ENCODE data around the gene RASGEF1B.
"Not testable (repeated sequence)": the region's sequence is repeated elsewhere in the genome, so short reads cannot be mapped to it uniquely, and the experiment has no call there.

RASGEF1B gene

DNA sequence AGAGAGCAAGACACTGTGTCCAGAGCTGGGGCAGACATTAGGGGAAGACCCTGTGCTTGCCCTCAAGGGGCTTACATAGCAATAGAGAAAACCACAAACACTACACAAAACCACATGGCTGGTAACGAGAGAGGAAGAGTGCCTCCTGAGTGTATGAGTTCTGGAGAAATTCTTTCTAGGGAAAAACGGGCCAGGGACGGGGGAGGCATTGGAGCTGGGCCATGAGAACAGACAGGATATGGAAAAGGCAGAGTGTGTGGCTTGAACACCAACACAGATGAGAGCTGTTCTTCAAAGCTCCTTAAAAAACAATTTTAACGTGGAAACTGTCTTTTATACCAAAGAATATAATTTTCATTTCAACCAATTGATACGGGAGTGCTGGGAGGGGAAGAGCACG is 42.7 kb downstream of the RASGEF1B start:
- no peak for DNase-seq

DNA sequence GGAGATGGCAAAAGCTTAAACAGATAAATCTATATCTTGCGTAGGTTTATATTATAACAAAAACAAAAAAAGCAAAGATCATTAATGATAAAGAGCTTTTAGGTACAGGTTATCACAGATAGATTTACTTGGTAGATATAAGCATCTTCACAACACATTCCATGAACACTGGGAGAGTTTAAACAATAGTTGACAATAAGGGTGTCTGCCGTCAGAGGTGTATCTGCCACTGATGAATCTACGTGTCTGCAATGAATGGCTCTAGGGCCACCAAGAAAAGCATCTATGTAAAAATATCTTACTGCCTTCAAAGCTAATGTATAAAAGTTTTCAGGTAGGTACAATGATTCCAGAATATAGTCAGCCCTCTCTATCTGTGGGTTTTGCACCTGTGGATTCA is 43.7 kb downstream of the RASGEF1B start:
- no peak for DNase-seq

GRCh38 chr4:81427344-81427821 is 44.3 kb downstream of the RASGEF1B start:
- no peak for DNase-seq

DNA sequence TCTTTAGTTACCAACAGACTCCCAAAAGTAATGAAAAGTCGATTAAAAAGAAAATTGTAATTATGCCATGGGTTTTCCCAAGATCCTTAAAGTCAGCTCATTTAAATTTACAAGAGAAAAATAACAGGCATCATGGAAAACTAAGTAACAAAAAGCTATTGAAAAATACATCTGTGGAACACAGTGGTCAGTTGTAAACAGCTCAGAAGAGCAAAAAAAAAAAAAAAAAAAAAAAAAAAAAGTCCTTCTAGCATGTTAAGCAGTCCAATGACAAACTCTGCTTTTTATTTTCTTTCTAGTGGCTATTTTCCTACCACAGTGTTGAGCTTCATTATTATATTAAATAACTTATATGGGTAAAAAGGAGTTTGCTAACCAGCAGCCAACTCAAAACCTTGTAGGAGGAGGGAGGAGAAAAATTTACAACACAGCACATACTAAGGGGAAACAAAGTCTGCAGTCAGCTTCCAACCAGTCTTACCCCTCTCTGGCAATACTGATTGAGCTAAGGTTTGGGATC is 44.9 kb downstream of the RASGEF1B start:
- no peak for DNase-seq

DNA sequence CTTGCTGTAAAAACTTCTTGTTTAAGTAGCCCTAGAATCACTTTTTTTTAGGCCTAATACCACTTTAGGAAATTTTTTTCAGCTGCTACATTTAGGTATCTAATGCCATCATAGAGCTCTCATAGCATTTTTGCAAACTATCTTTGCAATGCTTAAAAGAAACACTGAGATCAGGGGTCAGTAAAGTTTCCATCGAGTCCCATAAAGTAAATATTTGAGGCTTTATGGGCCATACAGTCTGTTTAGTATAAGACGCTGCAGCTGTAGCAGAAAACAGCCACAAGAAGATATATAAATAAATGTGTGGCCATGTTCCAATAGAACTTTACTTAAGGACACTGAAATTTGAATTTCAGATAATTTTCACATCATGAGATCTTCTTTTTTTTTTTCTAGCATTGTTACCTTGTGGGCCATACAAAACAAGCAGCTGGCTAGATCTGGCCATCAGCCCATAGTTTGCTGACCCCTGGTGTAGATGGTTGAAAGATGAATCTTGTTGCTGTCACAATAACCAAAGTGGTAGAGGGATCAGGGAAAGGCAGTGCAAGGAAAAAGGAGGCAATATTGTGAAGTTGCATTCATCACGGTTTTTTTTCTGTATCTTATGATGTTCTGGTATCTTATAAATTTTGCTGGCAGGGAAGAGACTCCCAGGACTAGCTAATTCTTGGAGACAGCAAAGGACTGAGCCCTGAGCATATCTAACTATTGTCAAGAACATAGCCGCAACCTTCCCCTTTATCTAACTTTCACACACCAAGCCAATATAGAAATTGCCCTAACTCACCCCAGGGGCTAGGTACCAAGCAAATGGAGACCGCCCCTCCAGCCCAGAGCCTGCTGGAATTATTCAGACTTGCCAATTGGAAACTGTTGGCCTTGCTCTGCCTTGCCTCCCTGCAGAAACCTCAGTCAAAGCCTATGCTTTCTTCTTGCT is 46.6 kb downstream of the RASGEF1B start:
- no peak for DNase-seq

DNA sequence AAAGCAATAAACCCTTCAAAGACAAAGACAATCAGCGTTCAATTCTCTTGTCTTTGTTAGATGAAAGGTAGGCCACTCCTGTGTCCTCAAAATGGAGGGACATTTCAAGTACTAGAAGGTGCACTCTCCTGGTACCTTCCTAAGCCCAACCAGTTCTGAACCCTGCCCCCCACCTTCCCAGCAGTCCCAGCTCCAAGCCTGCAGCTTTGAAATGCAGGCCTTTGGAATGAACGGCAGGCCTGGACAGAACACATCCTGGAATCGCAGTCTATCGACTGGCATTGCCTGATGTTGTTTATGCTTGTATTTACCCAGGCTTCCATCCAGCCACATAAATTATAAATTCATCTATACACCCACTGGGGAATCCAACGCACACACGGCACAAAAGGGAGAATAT is 47.4 kb downstream of the RASGEF1B start:
- no peak for DNase-seq

- no peak for DNase-seq
Measured at GRCh38 chr4:81422595-81422994, 49.1 kb downstream of the RASGEF1B start.

DNA sequence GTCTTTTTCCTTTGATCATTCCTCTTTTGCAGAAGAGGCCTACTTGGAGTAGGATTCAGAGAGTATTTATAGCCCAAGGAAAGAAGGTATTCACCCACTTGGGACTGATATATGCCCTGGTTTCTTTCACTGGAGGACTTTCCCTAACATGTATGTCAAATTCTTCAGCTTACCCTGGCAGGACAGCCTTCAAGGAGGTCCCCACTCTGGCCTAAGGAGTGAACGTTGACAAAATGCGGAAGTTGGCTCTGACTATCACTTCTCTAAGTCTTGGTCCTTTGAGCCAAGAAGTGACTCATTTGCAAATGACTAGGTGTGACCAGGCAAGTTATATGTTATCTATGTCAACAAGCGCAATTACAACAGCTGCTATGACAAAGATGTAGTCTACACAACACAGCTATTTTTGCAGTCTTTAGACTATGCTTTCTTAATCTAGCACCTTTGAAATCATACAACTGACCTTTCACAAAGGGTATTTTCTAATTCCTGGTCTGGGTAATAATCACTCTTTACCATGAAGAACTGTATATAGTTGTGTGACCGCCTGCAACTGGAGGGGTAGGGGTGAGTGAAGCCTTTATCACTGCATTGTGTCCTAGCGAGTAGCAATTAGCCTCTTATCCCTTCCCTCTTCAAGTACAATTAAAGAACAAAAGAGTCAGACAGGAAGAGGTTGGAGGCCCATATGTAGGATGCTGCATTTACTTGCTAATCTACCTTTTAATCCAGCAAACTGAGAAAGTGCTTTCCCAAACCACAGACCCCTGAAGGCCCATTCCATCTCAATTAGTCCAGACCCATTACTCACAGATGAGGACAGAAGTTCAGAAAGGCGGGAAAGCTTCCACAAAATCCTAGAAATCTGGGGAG is 50.1 kb downstream of the RASGEF1B start:
- DNase-seq: no peak

- DNase-seq: no peak
Measured at GRCh38 chr4:81418572-81418971, 53.1 kb downstream of the RASGEF1B start.

GRCh38 chr4:81412946-81413495 is 58.7 kb downstream of the RASGEF1B start:
- DNase-seq: no peak

DNA sequence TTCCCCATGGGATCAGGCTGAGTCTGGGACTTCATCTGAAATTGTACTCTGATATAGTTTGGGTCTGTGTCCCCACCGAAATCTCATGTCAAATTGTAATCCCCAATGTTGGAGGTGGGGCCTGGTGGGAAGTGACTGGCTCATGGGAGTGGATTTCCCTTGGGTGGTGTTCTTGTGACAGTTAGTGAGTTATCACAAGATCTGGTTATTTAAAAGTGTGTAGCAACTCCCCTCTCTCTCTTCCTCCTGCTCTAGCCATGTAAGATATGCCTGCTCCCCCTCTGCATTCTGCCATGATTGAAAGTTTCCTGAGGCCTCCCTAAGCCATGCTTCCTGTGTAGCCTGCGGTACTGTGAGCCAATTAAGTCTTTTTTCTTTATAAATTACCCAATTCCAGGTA is 61.0 kb downstream of the RASGEF1B start:
- no peak for DNase-seq

DNA sequence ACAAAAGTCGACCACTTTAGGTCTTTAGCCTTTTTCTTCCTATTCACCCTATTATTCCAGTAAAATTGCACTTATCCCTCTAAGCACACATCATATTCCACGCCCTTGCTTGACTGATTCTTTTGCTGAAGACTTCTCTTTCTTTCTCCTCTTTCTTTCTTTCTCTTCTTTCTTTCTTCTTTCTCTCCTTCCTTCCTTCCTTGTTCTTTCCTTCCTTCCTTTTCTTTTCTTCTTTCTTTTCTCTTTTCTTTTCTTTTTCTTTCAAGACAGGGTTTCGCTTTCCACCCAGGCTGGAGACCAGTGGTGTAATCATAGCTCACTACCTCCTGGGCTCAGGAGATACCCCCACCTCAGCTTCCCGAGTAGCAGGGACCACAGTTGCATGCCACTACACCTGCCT is 61.9 kb downstream of the RASGEF1B start:
- DNase-seq: no peak

DNA sequence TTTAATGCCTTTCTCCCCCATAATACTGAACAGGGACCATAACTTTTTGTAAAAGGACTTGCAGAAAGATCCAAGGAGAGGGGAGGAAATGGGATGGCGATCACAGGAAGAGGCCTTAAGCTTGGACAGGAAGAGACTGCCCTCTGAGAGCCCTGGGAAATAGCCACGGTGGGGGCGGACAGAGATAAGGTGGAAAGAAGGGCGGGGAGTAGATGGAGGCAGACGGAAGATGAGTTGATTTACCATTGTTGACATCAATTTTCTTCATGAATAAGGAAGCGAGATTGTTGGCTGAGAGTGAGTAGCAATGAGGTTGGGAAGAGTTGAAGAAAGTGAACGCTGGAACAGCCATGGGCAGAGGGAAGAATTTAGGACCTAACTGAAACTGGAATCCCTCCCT is 63.4 kb downstream of the RASGEF1B start:
- no peak for DNase-seq

DNA sequence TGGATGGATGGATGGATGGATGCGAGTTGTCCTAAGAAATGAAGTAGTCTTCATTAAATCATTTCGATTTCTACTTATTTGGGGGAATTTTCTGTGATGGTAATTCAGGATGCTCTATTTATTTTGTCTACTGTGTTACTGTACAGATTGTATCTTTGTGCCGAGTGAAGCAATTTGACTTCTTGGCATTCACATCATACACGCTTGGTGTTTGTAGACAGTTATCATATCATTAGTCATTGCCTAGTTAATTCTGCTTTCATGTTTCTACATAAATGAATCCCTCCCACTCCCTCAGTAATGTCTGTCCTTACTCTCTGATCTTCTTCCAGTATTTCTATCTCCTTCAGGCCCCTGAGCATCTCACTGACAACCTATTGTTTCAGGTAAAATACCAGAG is 64.0 kb downstream of the RASGEF1B start:
- DNase-seq: no peak

GRCh38 chr4:81406481-81406880 is 65.2 kb downstream of the RASGEF1B start:
- DNase-seq: not testable (repeated sequence)

- DNase-seq: no peak
Measured at GRCh38 chr4:81405900-81406401, 65.8 kb downstream of the RASGEF1B start.

GRCh38 chr4:81404741-81405140 is 67.0 kb downstream of the RASGEF1B start:
- DNase-seq: no peak

DNA sequence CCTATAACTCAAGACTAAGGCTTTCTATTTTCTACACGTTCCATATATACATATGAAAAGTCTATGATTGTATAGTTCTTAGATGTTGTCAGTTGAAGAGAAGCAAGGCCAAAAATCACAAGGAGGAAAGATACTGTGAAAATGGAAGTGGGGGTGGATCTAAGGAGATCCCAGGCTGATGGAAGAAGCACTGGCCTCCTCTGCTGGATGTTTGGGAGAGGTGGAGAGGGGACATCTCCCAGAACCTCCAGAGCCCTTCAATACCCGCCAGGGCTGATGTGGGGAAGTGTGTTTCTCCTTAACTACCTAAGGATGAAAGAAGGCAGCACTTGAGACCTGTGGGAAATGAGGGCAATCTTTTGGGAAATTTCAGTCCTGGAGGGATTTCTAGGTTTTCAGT is 67.4 kb downstream of the RASGEF1B start:
- no peak for DNase-seq

DNA sequence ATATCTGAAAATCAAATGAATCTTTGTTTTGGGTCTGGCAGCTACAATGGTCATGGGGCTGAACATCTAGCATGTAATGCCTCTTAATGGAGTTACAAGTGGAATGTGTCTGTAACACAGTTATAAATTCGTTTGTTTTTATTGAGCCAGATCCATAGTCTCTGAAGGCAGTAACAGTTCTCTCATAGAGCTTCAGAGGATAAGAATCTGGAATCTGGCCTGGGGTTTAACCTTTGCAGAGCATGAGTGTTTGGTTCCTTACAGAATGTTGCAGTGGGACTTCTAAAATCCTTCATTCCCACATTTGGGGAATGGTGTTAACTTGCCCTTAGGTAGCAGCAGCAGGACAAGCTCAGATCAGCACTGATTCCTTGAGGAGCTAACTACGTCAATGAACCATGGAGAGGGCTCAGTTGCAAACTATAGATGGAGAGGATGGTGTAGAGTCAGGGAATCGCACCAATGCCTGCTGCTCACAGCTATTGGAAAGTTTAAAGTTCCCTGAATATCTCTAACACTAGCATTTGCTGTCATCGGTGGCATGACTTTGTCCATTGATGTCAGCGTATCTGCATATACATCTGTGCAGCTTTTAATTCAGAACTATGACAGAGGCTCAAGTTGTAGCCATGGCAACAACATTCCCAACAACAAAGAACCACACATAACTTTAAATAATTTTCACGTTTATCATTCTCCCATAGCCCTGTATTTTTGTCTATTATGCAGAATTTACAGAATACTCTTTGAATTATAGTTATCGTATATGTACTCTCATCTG is 72.2 kb downstream of the RASGEF1B start:
- no peak for DNase-seq

DNA sequence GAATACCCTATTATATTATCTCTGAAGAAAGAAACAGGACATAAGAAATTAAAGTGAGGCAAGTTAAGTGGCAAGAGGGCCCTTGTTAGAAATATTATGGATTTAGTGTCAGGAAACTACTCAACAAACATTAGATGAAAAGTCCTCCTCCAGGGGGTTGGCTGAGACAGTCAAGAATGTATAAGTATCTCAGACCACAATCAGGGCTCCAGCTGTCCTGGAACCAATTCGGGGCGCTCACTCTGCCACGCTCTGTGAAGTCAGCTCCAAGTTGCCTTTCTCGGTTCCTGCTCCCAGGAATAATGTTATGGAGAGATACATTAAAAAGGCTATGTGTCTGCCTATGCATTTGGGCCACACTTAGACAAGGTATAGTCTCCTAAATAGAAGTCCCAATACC is 73.3 kb downstream of the RASGEF1B start:
- DNase-seq: no peak

GRCh38 chr4:81397635-81398034 is 74.1 kb downstream of the RASGEF1B start:
- no peak for DNase-seq

DNA sequence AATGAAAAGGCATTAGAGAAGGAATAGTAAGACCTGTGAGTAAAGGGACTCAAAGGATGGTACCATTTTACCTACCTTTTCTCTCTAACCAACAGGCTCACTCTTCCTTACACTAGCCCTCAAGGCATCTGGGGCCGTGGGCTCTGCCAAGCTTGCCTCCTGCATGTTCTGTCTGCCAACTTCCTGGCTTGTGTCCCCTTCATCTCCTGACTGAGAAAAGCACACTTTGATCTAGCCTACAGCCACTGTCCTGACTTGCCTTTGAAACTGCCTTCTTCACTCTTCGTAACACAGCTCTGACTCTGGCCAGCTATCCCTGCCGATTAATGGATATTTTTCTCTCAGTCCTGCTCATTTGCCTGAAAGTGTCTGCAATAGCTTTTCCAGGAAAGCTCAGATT is 76.5 kb downstream of the RASGEF1B start:
- DNase-seq: no peak

Measured in effector CD8-positive, alpha-beta T cell (primary cell).